Right lobe of liver (tissue), 4 donors: ENCODE measurements around the gene SCAF11.

Source experiments
- POLR2A ChIP-seq: fragments of 450-650 bp; IDR thresholded peaks from one replicate; pipeline ENCODE4 v1.6.1; 2017; ENCODE audit warnings: antibody characterized with exemption, mild to moderate bottlenecking
- TF ChIP-seq, protein P1 (sequence below), 4 donors: fragments of 200-600 bp in 3 of 4; fragments of 450-650 bp in 1 of 4; IDR thresholded peaks; one replicate each; pipeline versions ENCODE4 v1.5.1 to v1.8.0; 2016 to 2022; ENCODE audit warnings: antibody characterized with exemption in 4 of 4, mild to moderate bottlenecking in 2 of 4
- donor health status: DM: no; HTN: no; CAD: no.
- donor health status: DM: no; HTN: no; CAD: no.
- donor health status: DM: no; HTN: yes; CAD: no.

- TF ChIP-seq, protein P1, sequence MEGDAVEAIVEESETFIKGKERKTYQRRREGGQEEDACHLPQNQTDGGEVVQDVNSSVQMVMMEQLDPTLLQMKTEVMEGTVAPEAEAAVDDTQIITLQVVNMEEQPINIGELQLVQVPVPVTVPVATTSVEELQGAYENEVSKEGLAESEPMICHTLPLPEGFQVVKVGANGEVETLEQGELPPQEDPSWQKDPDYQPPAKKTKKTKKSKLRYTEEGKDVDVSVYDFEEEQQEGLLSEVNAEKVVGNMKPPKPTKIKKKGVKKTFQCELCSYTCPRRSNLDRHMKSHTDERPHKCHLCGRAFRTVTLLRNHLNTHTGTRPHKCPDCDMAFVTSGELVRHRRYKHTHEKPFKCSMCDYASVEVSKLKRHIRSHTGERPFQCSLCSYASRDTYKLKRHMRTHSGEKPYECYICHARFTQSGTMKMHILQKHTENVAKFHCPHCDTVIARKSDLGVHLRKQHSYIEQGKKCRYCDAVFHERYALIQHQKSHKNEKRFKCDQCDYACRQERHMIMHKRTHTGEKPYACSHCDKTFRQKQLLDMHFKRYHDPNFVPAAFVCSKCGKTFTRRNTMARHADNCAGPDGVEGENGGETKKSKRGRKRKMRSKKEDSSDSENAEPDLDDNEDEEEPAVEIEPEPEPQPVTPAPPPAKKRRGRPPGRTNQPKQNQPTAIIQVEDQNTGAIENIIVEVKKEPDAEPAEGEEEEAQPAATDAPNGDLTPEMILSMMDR (IDR thresholded peaks at IDR 0.05), result no peak
- no peak for TF ChIP-seq POLR2A
Measured at GRCh38 chr12:45962553-45963325, 27.6 kb downstream of the SCAF11 start.
